GM23248 (cell line): Measurements from ENCODE around the gene CNRIP1.

Experiments
- EZH2 ChIP-seq: fragments of 200-600 bp; sonication (generic); IDR thresholded peaks from 2 replicates; pipeline ENCODE4 v1.6.1; 2018; ENCODE audit warnings: antibody characterized with exemption, mild to moderate bottlenecking; ENCODE audit not compliant: insufficient read depth, poor library complexity, severe bottlenecking
- EZH2phosphoT487 ChIP-seq: fragments of 200-600 bp; sonication (generic); IDR thresholded peaks from 2 replicates; pipeline ENCODE4 v1.6.1; 2018; ENCODE audit warnings: antibody characterized with exemption, moderate library complexity, mild to moderate bottlenecking, low read depth; ENCODE audit not compliant: insufficient read depth

GRCh38 chr2:68248361-68248760 lies 71.4 kb downstream of the CNRIP1 start:
- TF ChIP-seq EZH2: no peak
- TF ChIP-seq EZH2phosphoT487: no peak
